Ovary (tissue), 9 donors: Measurements from ENCODE around the gene GOLGA6B. TPM values are rescaled to one million over a fixed set of nuclear protein-coding genes. Genes with fewer than 3 reads are reported as not detected.
"Not testable (repeated sequence)": the region's sequence is repeated elsewhere in the genome, so short reads cannot be mapped to it uniquely, and the experiment has no call there.

Experiments
- DNase-seq, 5 donors: peaks; one replicate each; pipeline ENCODE4 v3.0.0-alpha.2; 2019 to 2020
- H3K27ac ChIP-seq, 2 donors: fragments of 200-600 bp; one replicate each; pipeline versions ENCODE4 v1.5.1 to v1.8.0; 2019 to 2022
- H3K27me3 ChIP-seq: fragments of 200-600 bp; one replicate; pipeline ENCODE4 v1.8.0; 2022
- H3K36me3 ChIP-seq: fragments of 200-600 bp; sonication (generic); one replicate; pipeline ENCODE4 v1.5.1; 2019
- H3K4me1 ChIP-seq: one replicate; pipeline ENCODE4 v1.8.1; 2013; ENCODE audit warnings: mild to moderate bottlenecking, moderate library complexity; ENCODE audit not compliant: insufficient read depth
- H3K4me3 ChIP-seq: fragments of 200-600 bp; sonication (generic); one replicate; pipeline ENCODE4 v1.5.1; 2017
- H3K9me3 ChIP-seq, 2 donors: fragments of 200-600 bp in 1 of 2; sonication (generic) in 1 of 2; one replicate each; pipeline versions ENCODE4 v1.5.1 to v1.8.1; 2013 to 2019; ENCODE audit warnings: mild to moderate bottlenecking in 1 of 2, moderate library complexity in 1 of 2
- EP300 ChIP-seq: sonication (generic); formaldehyde crosslinking; IDR thresholded peaks from one replicate; pipeline ENCODE4 v1.6.1; 2017; ENCODE audit warnings: antibody characterized with exemption
- POLR2A ChIP-seq: fragments of 450-650 bp; IDR thresholded peaks from one replicate; pipeline ENCODE4 v1.6.1; 2017; ENCODE audit warnings: antibody characterized with exemption, mild to moderate bottlenecking, moderate library complexity
- WGBS, 3 donors: extraction: QIAGEN DNeasy Blood & Tissue Kit in 1 of 3; methylation state at CpG; one replicate each; pipeline versions ENCODE4 v1.1.5 to v1.1.7; 2013 to 2017; 5-methylcytosine and 5-hydroxymethylcytosine counted together
- intact Hi-C, 4 donors: fragments of 100-400 bp; cut with DNase I; formaldehyde crosslinking; loops; one replicate each; pipeline versions ENCODE4 v1.11.0 to v1.15.1; 2022 to 2023
- polyA plus RNA-seq, 2 donors: library from polyadenylated mRNA; stranded (reverse); fragments of 200-250 nt in 1 of 2; fragments of 350-450 nt in 1 of 2; fragmentation: Illumina TruSeq in 1 of 2; extraction: RNeasy Lipid Tissue Mini Kit (QIAGEN cat#74804) in 1 of 2; gene quantifications; one replicate each; pipeline ENCODE4 v1.2.3, GENCODE V29; 2013 to 2014
- total RNA-seq, 7 donors: library from RNA; depleted of rRNA in 2 of 7; stranded (reverse); fragments of >200 nt in 2 of 7; fragmentation: NEBNext Ultra II Directional in 3 of 7; extraction: Animal tissue kit (Norgen Biotek cat#: 25700) in 3 of 7; gene quantifications; one replicate each; pipeline versions ENCODE4 v1.1.0 to v1.2.4, GENCODE V29; 2016 to 2023
- TF ChIP-seq, protein P1 (sequence below), 3 donors: fragments of 450-650 bp in 2 of 3; fragments of 200-600 bp in 1 of 3; IDR thresholded peaks; one replicate each; pipeline versions ENCODE4 v1.5.1 to v1.8.0; 2016 to 2022; ENCODE audit warnings: antibody characterized with exemption in 3 of 3, mild to moderate bottlenecking in 1 of 3
- donor health status: DM: no; HTN: no; CAD: no; lungs with moderate emphysema.
- donor health status: DM: no; HTN: no; CAD: no.
- donor health status: Bipolar disorder and iron deficiency.
- donor health status: DM: yes; HTN: yes; CAD: no.
- donor health status: DM: no; HTN: no; CAD: no.
- donor health status: DM: yes; HTN: yes; CAD: no.

Gene GOLGA6B
- total and polyA plus RNA-seq, 9 donors, result 0.15 to 0.36 TPM; not detected in 7

DNA sequence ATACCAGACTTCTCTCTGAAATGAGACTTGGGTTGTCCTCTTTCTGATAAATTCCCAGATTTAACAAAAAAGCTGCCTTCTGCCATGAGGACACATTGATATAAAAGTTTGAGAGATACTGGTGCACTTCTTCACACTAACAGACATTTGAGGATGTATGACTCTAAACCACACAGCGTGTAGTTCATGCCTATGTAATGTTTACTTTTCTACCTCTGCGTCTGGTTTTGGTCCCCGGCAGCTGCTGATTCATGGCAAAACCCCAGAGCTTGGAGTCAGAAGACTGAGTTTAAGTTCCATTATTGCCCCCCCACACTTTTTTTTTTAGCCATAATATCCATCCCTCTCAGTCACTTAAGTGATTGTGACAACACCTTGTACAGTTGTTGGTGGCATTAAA is 1.5 kb downstream of the GOLGA6B start:
- intact Hi-C loops, H3K4me1 ChIP-seq, H3K4me3 ChIP-seq, H3K27me3 ChIP-seq, H3K9me3 ChIP-seq, H3K36me3 ChIP-seq, H3K27ac ChIP-seq, DNase-seq: not testable (repeated sequence)
- no CpG with 5 or more reads among the region's 3 CpGs for WGBS, 3 donors

DNA sequence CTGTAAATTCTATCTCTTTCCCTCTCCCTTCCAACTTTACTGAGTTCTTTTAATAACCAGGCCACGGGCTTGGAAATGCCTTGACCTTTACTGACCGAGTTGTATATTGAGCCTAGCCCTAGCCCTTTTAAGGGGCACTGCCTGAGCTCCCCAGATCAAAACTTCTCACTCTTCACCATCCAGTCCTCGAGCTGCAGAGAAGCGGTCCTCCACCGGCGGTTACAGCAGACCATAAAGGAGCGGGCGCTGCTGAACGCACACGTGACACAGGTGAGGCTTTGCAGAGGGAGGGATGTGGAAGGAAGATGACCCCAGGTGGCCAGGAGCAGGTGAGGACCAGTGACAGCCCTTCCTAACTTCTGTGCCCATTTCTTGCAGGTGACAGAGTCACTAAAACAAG is 6.6 kb downstream of the GOLGA6B start:
- WGBS, 3 donors, result 78 to 90% (median 83%) methylated on average over 5 to 9 of the region's 10 CpGs
- H3K27me3 ChIP-seq, H3K36me3 ChIP-seq, intact Hi-C loops, H3K4me3 ChIP-seq, DNase-seq, H3K4me1 ChIP-seq, H3K27ac ChIP-seq, H3K9me3 ChIP-seq: not testable (repeated sequence)

DNA sequence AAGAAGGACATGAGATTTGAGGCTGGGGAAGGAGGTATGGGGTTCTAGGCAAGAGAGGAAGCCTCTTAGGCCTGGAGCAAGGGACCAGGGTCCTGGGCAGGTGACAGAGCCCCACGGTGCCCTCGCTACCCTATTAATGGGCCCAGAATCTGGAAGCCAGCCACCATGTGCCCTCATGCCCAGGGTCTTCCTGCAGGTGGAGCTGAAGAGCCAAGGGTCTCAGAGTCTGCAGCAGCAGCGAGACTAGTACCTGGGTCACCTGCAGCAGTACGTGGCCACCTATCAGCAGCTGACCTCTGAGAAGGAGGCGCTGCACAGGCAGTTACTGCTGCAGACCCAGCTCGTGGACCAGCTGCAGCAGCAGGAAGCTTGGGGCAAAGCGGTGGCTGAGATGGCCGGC is 9.4 kb downstream of the GOLGA6B start:
- intact Hi-C loops, H3K36me3 ChIP-seq, H3K27ac ChIP-seq, H3K27me3 ChIP-seq, H3K9me3 ChIP-seq, H3K4me1 ChIP-seq, DNase-seq, H3K4me3 ChIP-seq: not testable (repeated sequence)
- 65 to 76% methylated on average over 3 of the region's 8 CpGs; no CpG with 5 or more reads in 1 of the 3 donors for WGBS, 3 donors

DNA sequence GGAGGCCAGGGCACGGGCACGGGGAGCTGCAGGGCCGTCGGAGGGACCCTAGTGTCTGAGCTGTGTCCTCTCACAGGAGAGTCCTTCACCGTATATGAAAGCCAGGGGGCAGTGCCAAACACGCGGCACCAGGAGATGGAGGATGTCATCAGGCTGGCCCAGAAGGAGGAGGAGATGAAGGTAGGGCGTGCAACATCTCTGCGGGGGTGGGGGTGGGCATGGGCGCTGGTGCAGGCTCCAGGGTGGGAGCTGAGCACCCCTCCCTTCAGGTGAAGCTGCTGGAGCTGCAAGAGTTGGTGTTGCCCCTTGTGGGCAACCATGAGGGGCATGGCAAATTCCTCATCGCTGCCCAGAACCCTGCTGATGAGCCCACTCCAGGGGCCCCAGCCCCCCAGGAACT is 11.2 kb downstream of the GOLGA6B start:
- DNase-seq, intact Hi-C loops, H3K4me1 ChIP-seq, H3K27me3 ChIP-seq, H3K4me3 ChIP-seq, H3K27ac ChIP-seq, H3K9me3 ChIP-seq, H3K36me3 ChIP-seq: not testable (repeated sequence)
- WGBS, 3 donors, result 59 to 70% (median 69%) methylated on average over 3 to 5 of the region's 11 CpGs

DNA sequence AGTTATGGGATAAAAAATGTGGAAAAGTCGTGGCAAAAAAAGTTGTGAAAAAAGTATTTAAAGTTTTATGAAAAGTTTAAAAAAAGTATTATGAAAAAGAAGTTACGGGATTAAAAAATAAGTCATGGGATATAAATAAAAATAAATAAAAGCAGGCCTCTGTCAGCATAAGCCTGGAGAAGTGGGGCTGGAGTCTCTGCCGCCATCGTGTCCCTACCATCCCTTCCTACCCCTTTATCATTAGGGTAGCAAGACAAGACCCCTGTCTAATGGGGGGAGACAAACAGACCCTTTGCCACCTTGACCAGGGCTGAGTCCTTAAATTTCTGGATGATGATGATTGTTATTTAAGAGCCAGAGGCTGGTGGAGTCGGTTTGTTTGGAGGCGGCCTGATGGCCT is 15.3 kb downstream of the GOLGA6B start:
- not testable (repeated sequence) for H3K27me3 ChIP-seq, H3K36me3 ChIP-seq, H3K4me1 ChIP-seq, H3K4me3 ChIP-seq, H3K27ac ChIP-seq, H3K9me3 ChIP-seq, DNase-seq
- WGBS, 3 donors, result 92 to 93% (median 93%) methylated on average over 3 to 5 of the region's 6 CpGs
- intact Hi-C loops, result loop anchor here in 1 of 4 donors (10.0 kb wide), 1 partner anchor 45 kb away; no protein-coding TSS in a partner anchor

DNA sequence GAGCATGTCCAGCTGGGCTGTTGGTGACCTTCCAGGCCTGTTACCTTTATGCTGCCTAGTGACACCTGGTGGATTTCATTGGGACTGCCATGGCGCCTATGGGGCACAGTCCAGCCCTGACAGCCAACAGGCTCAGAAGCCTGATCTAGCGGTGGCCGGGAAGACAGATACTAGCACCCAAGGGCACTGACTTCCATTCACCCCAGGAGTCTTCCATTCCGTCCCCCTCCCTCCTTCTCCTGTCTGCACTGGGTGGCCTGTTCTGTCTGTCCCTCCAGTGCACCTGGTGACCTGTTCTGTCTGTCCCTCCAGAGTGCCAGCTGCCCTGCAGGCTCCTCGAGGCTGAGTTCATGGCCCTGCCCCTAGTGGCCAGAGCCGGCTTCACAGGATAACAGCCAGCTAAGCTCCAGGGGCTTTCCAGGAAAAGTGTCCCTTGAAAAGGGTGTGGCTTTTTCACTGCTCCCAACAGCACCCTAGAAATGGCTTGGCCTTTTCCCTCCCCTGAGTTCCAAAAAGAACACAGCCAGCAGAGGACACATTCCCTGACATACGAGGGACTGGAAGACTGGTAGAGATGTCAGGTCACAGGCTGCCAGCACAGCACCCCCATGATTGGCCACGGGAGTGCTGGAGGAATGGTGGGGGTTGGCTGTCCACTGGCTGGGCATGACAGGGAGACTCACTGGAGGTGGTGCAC is 16.3 kb downstream of the GOLGA6B start:
- intact Hi-C loops, result loop anchor here in 1 of 4 donors (10.0 kb wide), 1 partner anchor 46 kb away; no protein-coding TSS in a partner anchor
- DNase-seq, result peak; percentile 38 to 70 (median 56)
- H3K4me1 ChIP-seq, H3K36me3 ChIP-seq, H3K4me3 ChIP-seq, H3K27me3 ChIP-seq, H3K9me3 ChIP-seq, H3K27ac ChIP-seq: not testable (repeated sequence)
- TF ChIP-seq, protein P1, sequence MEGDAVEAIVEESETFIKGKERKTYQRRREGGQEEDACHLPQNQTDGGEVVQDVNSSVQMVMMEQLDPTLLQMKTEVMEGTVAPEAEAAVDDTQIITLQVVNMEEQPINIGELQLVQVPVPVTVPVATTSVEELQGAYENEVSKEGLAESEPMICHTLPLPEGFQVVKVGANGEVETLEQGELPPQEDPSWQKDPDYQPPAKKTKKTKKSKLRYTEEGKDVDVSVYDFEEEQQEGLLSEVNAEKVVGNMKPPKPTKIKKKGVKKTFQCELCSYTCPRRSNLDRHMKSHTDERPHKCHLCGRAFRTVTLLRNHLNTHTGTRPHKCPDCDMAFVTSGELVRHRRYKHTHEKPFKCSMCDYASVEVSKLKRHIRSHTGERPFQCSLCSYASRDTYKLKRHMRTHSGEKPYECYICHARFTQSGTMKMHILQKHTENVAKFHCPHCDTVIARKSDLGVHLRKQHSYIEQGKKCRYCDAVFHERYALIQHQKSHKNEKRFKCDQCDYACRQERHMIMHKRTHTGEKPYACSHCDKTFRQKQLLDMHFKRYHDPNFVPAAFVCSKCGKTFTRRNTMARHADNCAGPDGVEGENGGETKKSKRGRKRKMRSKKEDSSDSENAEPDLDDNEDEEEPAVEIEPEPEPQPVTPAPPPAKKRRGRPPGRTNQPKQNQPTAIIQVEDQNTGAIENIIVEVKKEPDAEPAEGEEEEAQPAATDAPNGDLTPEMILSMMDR (IDR thresholded peaks at IDR 0.05), result peak in 2 of 3 donors; percentile 35 to 47
- 4 to 5% (median 5%) methylated on average over 7 to 8 of the region's 8 CpGs for WGBS, 3 donors

DNA sequence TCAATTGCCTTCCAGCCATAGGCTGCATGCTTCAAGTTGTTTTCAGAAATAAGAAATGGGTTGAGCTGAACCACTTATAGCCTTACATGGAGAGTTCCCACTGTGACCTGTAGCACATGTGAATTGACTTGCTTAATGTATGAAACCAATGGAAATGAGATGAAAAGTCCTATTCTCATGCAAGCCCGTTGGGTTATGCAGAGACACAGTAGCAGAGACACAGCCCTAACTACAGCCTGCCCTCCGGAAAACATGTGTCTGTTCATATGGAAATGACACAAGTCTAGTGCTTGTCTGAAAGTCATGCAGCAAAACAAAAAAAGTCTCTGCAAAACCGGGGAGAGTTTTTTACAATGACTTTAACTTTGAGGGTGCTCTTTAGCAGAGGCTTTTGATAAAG is 17.0 kb downstream of the GOLGA6B start:
- DNase-seq, result no peak
- TF ChIP-seq, protein P1 (IDR thresholded peaks at IDR 0.05), result no peak
- TF ChIP-seq POLR2A (no peak), EP300 (no peak)
- Histone ChIP-seq H3K9me3 (no peaks in the 10 kb centered on the region), H3K27ac (no peak overlapping the region), H3K36me3 (no peaks in the 10 kb centered on the region), H3K4me1 (peaks cover 1% of the 10 kb centered on the region), H3K4me3 (no peak overlapping the region), H3K27me3 (no peaks in the 10 kb centered on the region)
- intact Hi-C loops, result loop anchor here in 1 of 4 donors (10.0 kb wide), 1 partner anchor 47 kb away; no protein-coding TSS in a partner anchor
- 13 to 15% (median 14%) methylated on average over 3 of the region's 3 CpGs for WGBS, 3 donors
